HEK293 (cell line): ENCODE measurements around the gene DLGAP4.

Source experiments
- AEBP2 ChIP-seq: fragments of 450-650 bp; formaldehyde crosslinking; IDR thresholded peaks from 2 replicates; pipeline ENCODE4 v1.5.1; 2016; ENCODE audit warnings: missing biosample characterization, missing genetic modification characterization, borderline replicate concordance
- ELK4 ChIP-seq: IDR thresholded peaks from 2 replicates; pipeline ENCODE4 v1.6.1; 2011; ENCODE audit warnings: mild to moderate bottlenecking, low read depth, low read length, borderline replicate concordance
- GLI4 ChIP-seq: fragments of 450-650 bp; formaldehyde crosslinking; IDR thresholded peaks from 2 replicates; pipeline ENCODE4 v1.5.1; 2016; ENCODE audit warnings: missing biosample characterization, missing genetic modification characterization
- KLF8 ChIP-seq: fragments of 450-650 bp; formaldehyde crosslinking; IDR thresholded peaks from 2 replicates; pipeline ENCODE4 v1.5.1; 2016; ENCODE audit warnings: missing biosample characterization, missing genetic modification characterization
- REST ChIP-seq: fragments of 450-650 bp; formaldehyde crosslinking; IDR thresholded peaks from 2 replicates; pipeline ENCODE4 v1.5.1; 2016; ENCODE audit warnings: missing biosample characterization, missing genetic modification characterization
- SETDB1 ChIP-seq: IDR thresholded peaks from one replicate; pipeline ENCODE4 v1.6.1; 2017; ENCODE audit warnings: mild to moderate bottlenecking, low read length, moderate library complexity, mixed read lengths; ENCODE audit not compliant: insufficient read length
- ZBTB20 ChIP-seq: fragments of 450-650 bp; formaldehyde crosslinking; IDR thresholded peaks from 2 replicates; pipeline ENCODE4 v1.5.1; 2016; ENCODE audit warnings: missing biosample characterization, missing genetic modification characterization
- ZEB2 ChIP-seq: fragments of 450-650 bp; formaldehyde crosslinking; IDR thresholded peaks from 2 replicates; pipeline ENCODE4 v1.5.1; 2016; ENCODE audit warnings: missing biosample characterization, missing genetic modification characterization
- ZFP41 ChIP-seq: fragments of 450-650 bp; formaldehyde crosslinking; IDR thresholded peaks from 2 replicates; pipeline ENCODE4 v1.5.1; 2016; ENCODE audit warnings: missing biosample characterization, missing genetic modification characterization, borderline replicate concordance
- ZNF138 ChIP-seq: fragments of 450-650 bp; formaldehyde crosslinking; IDR thresholded peaks from 2 replicates; pipeline ENCODE4 v1.5.1; 2016; ENCODE audit warnings: missing biosample characterization, missing genetic modification characterization, borderline replicate concordance
- ZNF202 ChIP-seq: fragments of 450-650 bp; formaldehyde crosslinking; IDR thresholded peaks from 2 replicates; pipeline ENCODE4 v1.5.1; 2016; ENCODE audit warnings: missing biosample characterization, missing genetic modification characterization, borderline replicate concordance
- ZNF248 ChIP-seq: fragments of 450-650 bp; formaldehyde crosslinking; IDR thresholded peaks from 2 replicates; pipeline ENCODE4 v1.5.1; 2017; ENCODE audit warnings: missing biosample characterization, missing genetic modification characterization
- ZNF391 ChIP-seq: fragments of 450-650 bp; formaldehyde crosslinking; IDR thresholded peaks from 2 replicates; pipeline ENCODE4 v1.5.1; 2016; ENCODE audit warnings: low read depth, missing biosample characterization, missing genetic modification characterization, borderline replicate concordance
- ZNF513 ChIP-seq: fragments of 450-650 bp; IDR thresholded peaks from 2 replicates; pipeline ENCODE4 v1.5.1; 2018; ENCODE audit warnings: missing biosample characterization, missing genetic modification characterization
- ZNF530 ChIP-seq: fragments of 450-650 bp; formaldehyde crosslinking; IDR thresholded peaks from 2 replicates; pipeline ENCODE4 v1.5.1; 2016; ENCODE audit warnings: low read depth, missing biosample characterization, missing genetic modification characterization
- ZNF548 ChIP-seq: fragments of 450-650 bp; formaldehyde crosslinking; IDR thresholded peaks from 2 replicates; pipeline ENCODE4 v1.5.1; 2016; ENCODE audit warnings: missing biosample characterization, missing genetic modification characterization
- ZNF549 ChIP-seq: fragments of 450-650 bp; IDR thresholded peaks from 2 replicates; pipeline ENCODE4 v1.5.1; 2018; ENCODE audit warnings: missing biosample characterization, missing genetic modification characterization, mild to moderate bottlenecking, inconsistent platforms, moderate library complexity
- ZNF555 ChIP-seq: fragments of 450-650 bp; formaldehyde crosslinking; conservative IDR thresholded peaks from 2 replicates; pipeline ENCODE4 v1.5.1; 2017; ENCODE audit warnings: missing biosample characterization, mild to moderate bottlenecking, missing genetic modification characterization, inconsistent platforms
- ZNF639 ChIP-seq: fragments of 450-650 bp; formaldehyde crosslinking; IDR thresholded peaks from 2 replicates; pipeline ENCODE4 v1.5.1; 2016; ENCODE audit warnings: missing biosample characterization, missing genetic modification characterization
- ZNF664 ChIP-seq: fragments of 450-650 bp; formaldehyde crosslinking; IDR thresholded peaks from 2 replicates; pipeline ENCODE4 v1.5.1; 2016; ENCODE audit warnings: missing biosample characterization, missing genetic modification characterization
- ZNF670 ChIP-seq: fragments of 450-650 bp; formaldehyde crosslinking; IDR thresholded peaks from 2 replicates; pipeline ENCODE4 v1.5.1; 2016; ENCODE audit warnings: missing biosample characterization, missing genetic modification characterization, low read depth
- ZNF704 ChIP-seq: fragments of 450-650 bp; formaldehyde crosslinking; IDR thresholded peaks from 2 replicates; pipeline ENCODE4 v1.5.1; 2016; ENCODE audit warnings: missing biosample characterization, missing genetic modification characterization
- ZNF777 ChIP-seq: fragments of 450-650 bp; formaldehyde crosslinking; IDR thresholded peaks from 2 replicates; pipeline ENCODE4 v1.5.1; 2017; ENCODE audit warnings: missing biosample characterization, missing genetic modification characterization, borderline replicate concordance
- ZNF785 ChIP-seq: fragments of 450-650 bp; formaldehyde crosslinking; IDR thresholded peaks from 2 replicates; pipeline ENCODE4 v1.5.1; 2016; ENCODE audit warnings: missing biosample characterization, missing genetic modification characterization
- ZNF791 ChIP-seq: fragments of 450-650 bp; formaldehyde crosslinking; IDR thresholded peaks from 2 replicates; pipeline ENCODE4 v1.5.1; 2016; ENCODE audit warnings: missing biosample characterization, missing genetic modification characterization
- ZSCAN4 ChIP-seq: fragments of 450-650 bp; formaldehyde crosslinking; IDR thresholded peaks from 2 replicates; pipeline ENCODE4 v1.5.1; 2017; ENCODE audit warnings: missing biosample characterization, missing genetic modification characterization
- ZSCAN5A ChIP-seq: fragments of 450-650 bp; formaldehyde crosslinking; IDR thresholded peaks from 2 replicates; pipeline ENCODE4 v1.5.1; 2016; ENCODE audit warnings: missing biosample characterization, missing genetic modification characterization

Gene DLGAP4

GRCh38 chr20:36573103-36573797 lies 267.1 kb downstream of the DLGAP4 start, which contains the start of gene TGIF2 (continued):
- no peak for TF ChIP-seq ZNF530 (tag by site-specific recombination)
- TF ChIP-seq ZNF639 (tag by site-specific recombination) = no peak
- no peak for TF ChIP-seq ELK4
- no peak for TF ChIP-seq ZNF391 (tag by site-specific recombination)
- TF ChIP-seq ZNF248 (tag by site-specific recombination) = no peak
- no peak for TF ChIP-seq REST (tag by site-specific recombination)
- TF ChIP-seq ZBTB20 (tag by site-specific recombination) = no peak
- TF ChIP-seq ZNF777 (tag by site-specific recombination) = no peak
- TF ChIP-seq AEBP2 (tag by site-specific recombination) = no peak
- no peak for TF ChIP-seq ZNF138
- peak; percentile 79; the same call in 1 of the 2 replicates for TF ChIP-seq ZEB2 (tag by site-specific recombination)
- TF ChIP-seq ZFP41 = no peak
- no peak for TF ChIP-seq ZNF549
- no peak for TF ChIP-seq ZNF513 (tag by site-specific recombination)
- TF ChIP-seq ZNF548 (tag by site-specific recombination) = no peak
- no peak for TF ChIP-seq ZNF664 (tag by site-specific recombination)
- 0 out of 2 replicates have a peak, but pooled peaks have one; percentile 24 for TF ChIP-seq ZSCAN5A (tag by site-specific recombination)
- TF ChIP-seq ZNF791 = no peak
- no peak for TF ChIP-seq ZNF202 (tag by site-specific recombination)
- no peak for TF ChIP-seq GLI4 (tag by site-specific recombination)
- TF ChIP-seq ZNF670 = no peak
- no peak for TF ChIP-seq ZSCAN4 (tag by site-specific recombination)
- no peak for TF ChIP-seq ZNF785
- TF ChIP-seq SETDB1 = no peak
- no peak for TF ChIP-seq ZNF555 (tag by site-specific recombination)
- no peak for TF ChIP-seq ZNF704 (tag by site-specific recombination)
- peak; percentile 38; the same call in 1 of the 2 replicates for TF ChIP-seq KLF8 (tag by site-specific recombination)
